B cell (primary cell): Measurements from ENCODE around the gene ORC5. TPM values are rescaled to one million over a fixed set of nuclear protein-coding genes. Genes with fewer than 3 reads are reported as not detected.

Experiments
- ATAC-seq: fragments of 200-7000 bp; cut with Tn5 transposase; one replicate; pipeline ENCODE4 v1.10.0; 2021; ENCODE audit warnings: low read depth, mild to moderate bottlenecking, moderate number of reproducible peaks, moderate library complexity
- CTCF ChIA-PET: fragments of 350-600 bp; sonication (Branson Sonifier 250); formaldehyde crosslinking; loops from one replicate; lab custom pipeline; 2021; ENCODE audit warnings: antibody characterized with exemption, inconsistent platforms; lab: Charles Lee
- POLR2A ChIA-PET: fragments of 350-600 bp; sonication (Branson Sonifier 250); formaldehyde crosslinking; loops from one replicate; lab custom pipeline; 2021; ENCODE audit warnings: antibody characterized with exemption; lab: Charles Lee
- DNase-seq: peaks from one replicate; pipeline ENCODE4 v3.0.0; 2013
- H2AFZ ChIP-seq: 2 replicates; pipeline ENCODE4 v1.6.1; 2012; ENCODE audit warnings: mild to moderate bottlenecking, low read depth, low read length; ENCODE audit not compliant: insufficient read depth, poor library complexity, severe bottlenecking
- H3K27ac ChIP-seq, 2 donors: 1 replicate in 1 of 2; 2 replicates in 1 of 2; pipeline ENCODE4 v1.5.1; 2012 to 2013; ENCODE audit warnings: low read length in 2 of 2, mild to moderate bottlenecking in 2 of 2, moderate library complexity in 1 of 2
- H3K27me3 ChIP-seq, 4 experiments: fragments of 200-600 bp in 1 of 4; sonication (generic) in 1 of 4; replicated peaks in 1 of 4; 1 replicate in 2 of 4; 2 replicates in 2 of 4; pipeline versions ENCODE4 v1.6.1 to v1.7.0; 2013 to 2016; ENCODE audit warnings: low read length in 3 of 4, mild to moderate bottlenecking in 2 of 4, mixed read lengths in 1 of 4, moderate library complexity in 1 of 4; ENCODE audit not compliant: insufficient read depth in 4 of 4, control insufficient read depth in 3 of 4; ENCODE audit errors: control extremely low read depth in 1 of 4
- H3K36me3 ChIP-seq, 2 experiments: replicated peaks in 1 of 2; 1 replicate in 1 of 2; 2 replicates in 1 of 2; pipeline versions ENCODE4 v1.6.1 to v1.7.1; 2013; ENCODE audit warnings: low read length in 1 of 2; ENCODE audit not compliant: insufficient read depth in 2 of 2, control insufficient read depth in 1 of 2; ENCODE audit errors: control extremely low read depth in 1 of 2, extremely low read depth in 1 of 2
- H3K4me1 ChIP-seq, 2 donors: fragments of 200-600 bp in 1 of 2; sonication (generic) in 1 of 2; 1 replicate in 1 of 2; 2 replicates in 1 of 2; pipeline versions ENCODE4 v1.5.1 to v1.6.1; 2013 to 2017; ENCODE audit warnings: low read length in 2 of 2; ENCODE audit not compliant: control insufficient read depth in 2 of 2, insufficient read depth in 2 of 2
- H3K4me2 ChIP-seq: replicated peaks from 2 replicates; pipeline ENCODE3; 2012; ENCODE audit warnings: mild to moderate bottlenecking, low read depth, low read length; ENCODE audit not compliant: poor library complexity, severe bottlenecking
- H3K4me3 ChIP-seq, 5 experiments: fragments of 200-600 bp in 1 of 5; sonication (generic) in 1 of 5; 1 replicate in 3 of 5; 2 replicates in 2 of 5; pipeline versions ENCODE4 v1.5.1 to v1.7.0; 2011 to 2016; ENCODE audit warnings: low read length in 4 of 5, mild to moderate bottlenecking in 4 of 5, low read depth in 2 of 5, control low read depth in 1 of 5, moderate library complexity in 1 of 5; ENCODE audit not compliant: insufficient read depth in 1 of 5; ENCODE audit errors: control extremely low read depth in 1 of 5, extremely low read depth in 1 of 5
- H3K79me2 ChIP-seq: fragments of 200-600 bp; sonication (generic); one replicate; pipeline ENCODE4 v1.6.0; 2016; ENCODE audit warnings: low read length; ENCODE audit not compliant: control insufficient read depth, insufficient read depth
- H3K9ac ChIP-seq: fragments of 200-600 bp; sonication (generic); 2 replicates; pipeline ENCODE4 v1.6.1; 2017; ENCODE audit warnings: mild to moderate bottlenecking, low read length, moderate library complexity
- H3K9me3 ChIP-seq, 3 donors: one replicate each; pipeline versions ENCODE4 v1.6.1 to v1.7.1; 2013; ENCODE audit warnings: low read length in 2 of 3; ENCODE audit not compliant: control insufficient read depth in 2 of 3, insufficient read depth in 1 of 3; ENCODE audit errors: control extremely low read depth in 1 of 3
- H4K20me1 ChIP-seq: 2 replicates; pipeline ENCODE4 v1.6.0; 2012; ENCODE audit warnings: mild to moderate bottlenecking, low read length; ENCODE audit not compliant: insufficient read depth, control insufficient read depth, poor library complexity, severe bottlenecking
- H3K27ac Mint-ChIP-seq: one replicate; pipeline ENCODE4 v1.8.0; 2021; ENCODE audit warnings: mixed read lengths
- H3K27me3 Mint-ChIP-seq: one replicate; pipeline ENCODE4 v1.8.0; 2021; ENCODE audit warnings: mixed read lengths
- H3K4me1 Mint-ChIP-seq: one replicate; pipeline ENCODE4 v1.8.0; 2021; ENCODE audit warnings: mixed read lengths
- H3K4me3 Mint-ChIP-seq: one replicate; pipeline ENCODE4 v1.8.0; 2021; ENCODE audit warnings: mixed read lengths
- H3K9me3 Mint-ChIP-seq: one replicate; pipeline ENCODE4 v1.8.0; 2022; ENCODE audit warnings: mixed read lengths; ENCODE audit not compliant: insufficient read depth
- EZH2 ChIP-seq: IDR thresholded peaks from 2 replicates; pipeline ENCODE4 v1.6.1; 2012; ENCODE audit warnings: borderline replicate concordance, low read depth, mild to moderate bottlenecking, moderate library complexity, low read length; ENCODE audit not compliant: insufficient read depth, poor library complexity, severe bottlenecking
- WGBS: methylation state at CpG from one replicate; pipeline ENCODE4 v1.1.5; 2013; ENCODE audit warnings: missing lambda C conversion rate; ENCODE audit not compliant: insufficient coverage; 5-methylcytosine and 5-hydroxymethylcytosine counted together
- intact Hi-C: fragments of 100-400 bp; cut with micrococcal nuclease; formaldehyde crosslinking; loops from one replicate; pipeline ENCODE4 v1.10.0; 2022
- polyA plus RNA-seq: library from polyadenylated mRNA; depleted of rRNA; stranded (reverse); fragments of >200 nt; gene quantifications from 2 replicates; pipeline ENCODE4 v1.2.3, GENCODE V29; 2012
- total RNA-seq, 2 donors: library from RNA; stranded (reverse); fragments of 120-200 nt in 1 of 2; gene quantifications; 1 replicate in 1 of 2; 2 replicates in 1 of 2; pipeline versions ENCODE4 v1.2.3 to v1.2.4, GENCODE V29; 2013 to 2022
- TF ChIP-seq, protein P1 (sequence below): fragments of 200-600 bp; IDR thresholded peaks from one replicate; pipeline ENCODE4 v1.8.0; 2022; ENCODE audit warnings: antibody characterized with exemption, mild to moderate bottlenecking

Gene ORC5
- total and polyA plus RNA-seq, 2 donors (not counting 1 experiment from before 2014, with no cell fraction given) = 6.8 to 20.2 TPM

DNA sequence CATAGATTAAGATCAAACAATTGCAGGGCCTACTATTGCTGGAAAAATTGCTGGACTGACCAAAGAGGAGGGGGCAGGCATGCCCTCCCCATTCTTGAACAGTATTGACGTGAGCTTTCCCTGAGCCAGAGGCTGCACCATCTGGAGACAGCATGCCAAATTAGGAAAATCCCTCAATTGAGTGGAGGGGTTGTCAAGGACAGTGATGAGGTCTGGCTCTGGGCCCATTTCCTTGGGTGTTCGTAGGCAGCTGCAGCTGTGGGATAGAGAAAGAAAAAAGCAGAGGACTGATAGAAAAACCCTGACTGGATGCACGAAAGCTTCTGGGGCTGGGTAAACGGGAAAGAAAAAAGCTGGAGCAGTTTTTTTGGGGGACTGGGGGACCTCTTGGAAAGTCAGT is 22.8 kb upstream of the ORC5 start:
- 46% methylated on average over 4 of the region's 4 CpGs for WGBS
- H2AFZ ChIP-seq = no peak overlapping the region
- H3K27ac ChIP-seq = no peak overlapping the region
- POLR2A ChIA-PET = no interaction called here
- Mint-ChIP-seq H3K4me3 (no peak overlapping the region), H3K27me3 (peaks cover 28% of the 10 kb centered on the region), H3K4me1 (peaks cover 1% of the 10 kb centered on the region), H3K27ac (no peak overlapping the region), H3K9me3 (no peaks in the 10 kb centered on the region)
- intact Hi-C loops = loop anchor here (5.0 kb wide), 1 partner anchor 1357 kb away; no protein-coding TSS in a partner anchor
- H3K9me3 ChIP-seq = no peaks in the 10 kb centered on the region
- CTCF ChIA-PET = interaction anchor here (1.6 to 3.3 kb wide), 2 partner anchors 12 to 689 kb away, joined by 3 to 24 read pairs; no protein-coding TSS in a partner anchor
- peaks cover 0 to 18% (median 5%) of the 10 kb centered on the region in 4 experiments for H3K27me3 ChIP-seq
- TF ChIP-seq EZH2 = no peak
- TF ChIP-seq, protein P1, sequence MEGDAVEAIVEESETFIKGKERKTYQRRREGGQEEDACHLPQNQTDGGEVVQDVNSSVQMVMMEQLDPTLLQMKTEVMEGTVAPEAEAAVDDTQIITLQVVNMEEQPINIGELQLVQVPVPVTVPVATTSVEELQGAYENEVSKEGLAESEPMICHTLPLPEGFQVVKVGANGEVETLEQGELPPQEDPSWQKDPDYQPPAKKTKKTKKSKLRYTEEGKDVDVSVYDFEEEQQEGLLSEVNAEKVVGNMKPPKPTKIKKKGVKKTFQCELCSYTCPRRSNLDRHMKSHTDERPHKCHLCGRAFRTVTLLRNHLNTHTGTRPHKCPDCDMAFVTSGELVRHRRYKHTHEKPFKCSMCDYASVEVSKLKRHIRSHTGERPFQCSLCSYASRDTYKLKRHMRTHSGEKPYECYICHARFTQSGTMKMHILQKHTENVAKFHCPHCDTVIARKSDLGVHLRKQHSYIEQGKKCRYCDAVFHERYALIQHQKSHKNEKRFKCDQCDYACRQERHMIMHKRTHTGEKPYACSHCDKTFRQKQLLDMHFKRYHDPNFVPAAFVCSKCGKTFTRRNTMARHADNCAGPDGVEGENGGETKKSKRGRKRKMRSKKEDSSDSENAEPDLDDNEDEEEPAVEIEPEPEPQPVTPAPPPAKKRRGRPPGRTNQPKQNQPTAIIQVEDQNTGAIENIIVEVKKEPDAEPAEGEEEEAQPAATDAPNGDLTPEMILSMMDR = no peak
- no peak for DNase-seq
- ATAC-seq = no peak
- H3K36me3 ChIP-seq = no peaks in the 10 kb centered on the region
- no peak overlapping the region for H3K4me3 ChIP-seq
- H3K9ac ChIP-seq = no peak overlapping the region
- no peaks in the 10 kb centered on the region for H3K4me1 ChIP-seq
- H3K4me2 ChIP-seq = no peak overlapping the region
- H4K20me1 ChIP-seq = no peaks in the 10 kb centered on the region
- no peaks in the 10 kb centered on the region for H3K79me2 ChIP-seq

- TF ChIP-seq EZH2 = no peak
- TF ChIP-seq, protein P1 = no peak
- H4K20me1 ChIP-seq = no peaks in the 10 kb centered on the region
- H2AFZ ChIP-seq = no peak overlapping the region
- no peak overlapping the region for H3K9ac ChIP-seq
- no peak overlapping the region for H3K4me2 ChIP-seq
- H3K9me3 ChIP-seq = peaks cover 0 to under 1% (median 0%) of the 10 kb centered on the region in 3 donors
- no peaks in the 10 kb centered on the region for H3K9me3 Mint-ChIP-seq
- H3K79me2 ChIP-seq = no peaks in the 10 kb centered on the region
- POLR2A ChIA-PET = no interaction called here
- ATAC-seq (no peak), DNase-seq (no peak)
- no peak overlapping the region for H3K27ac ChIP-seq
- intact Hi-C loops = no loop called here
- no peaks in the 10 kb centered on the region for H3K4me1 ChIP-seq
- no peaks in the 10 kb centered on the region for H3K36me3 ChIP-seq
- no peak overlapping the region for H3K4me3 Mint-ChIP-seq
- CTCF ChIA-PET = no interaction called here
- H3K4me3 ChIP-seq = no peak overlapping the region
- H3K27me3 ChIP-seq = peaks cover 0 to 20% (median 8%) of the 10 kb centered on the region in 4 experiments
- peaks cover 32% of the 10 kb centered on the region for H3K27me3 Mint-ChIP-seq
- peaks cover 1% of the 10 kb centered on the region for H3K4me1 Mint-ChIP-seq
- no peak overlapping the region for H3K27ac Mint-ChIP-seq
- WGBS = no CpG with 5 or more reads among the region's 2 CpGs
These were observed 20.6 kb upstream of the ORC5 start for GRCh38 chr7:104228442-104228841.
